ENCODE measurements around the gene PBLD.
A peak's percentile ranks its signal among the peaks of the same experiment; 100 is the strongest.

Gene PBLD

DNA sequence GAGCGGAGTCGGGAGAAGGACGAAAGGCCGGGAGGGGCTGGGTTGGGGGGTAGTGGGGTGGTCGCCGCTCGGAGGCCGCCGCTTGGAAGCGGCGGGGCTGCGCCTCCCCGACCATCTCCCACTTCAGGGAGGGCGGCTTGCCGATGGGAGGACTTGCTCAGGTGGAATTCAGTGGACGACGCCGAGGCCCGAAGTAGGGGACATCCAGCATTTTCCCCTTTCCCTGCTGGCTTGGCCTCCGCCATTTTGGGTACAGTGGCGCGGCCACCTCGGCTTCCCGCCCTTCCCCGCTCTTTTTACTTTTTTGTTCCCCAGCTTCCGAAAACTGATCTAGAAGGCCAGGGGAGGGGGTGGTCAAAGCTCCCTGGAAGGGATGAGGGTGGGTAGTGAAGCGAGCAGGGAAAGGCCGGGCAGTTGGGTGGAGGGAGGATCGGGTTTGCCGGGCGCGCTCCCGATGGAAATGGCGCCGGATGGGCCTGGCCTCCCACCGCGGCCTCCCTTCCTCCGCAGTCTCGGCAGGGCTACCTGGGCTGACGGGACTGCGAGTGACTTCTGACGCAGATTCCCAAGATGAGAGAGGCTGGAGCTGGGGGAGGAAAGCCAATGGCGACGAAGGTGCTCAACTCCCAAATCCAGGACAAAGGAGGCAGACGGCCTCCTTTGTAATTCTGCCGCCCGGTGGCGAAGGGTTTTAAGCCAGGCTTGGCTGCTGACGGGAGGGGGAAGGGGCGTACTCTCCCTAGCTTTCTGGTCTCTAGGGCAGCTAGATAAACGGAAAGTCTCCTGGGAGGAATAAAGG is at the start of gene PBLD:
TSS of gene PBLD (minus strand) at position 670 of the 799 bp plus-strand sequence. CDS start 26,084 bp downstream, outside the sequence.
- peak; percentile 65 for DNase-seq (ENCODE audit: low spot score)

DNA sequence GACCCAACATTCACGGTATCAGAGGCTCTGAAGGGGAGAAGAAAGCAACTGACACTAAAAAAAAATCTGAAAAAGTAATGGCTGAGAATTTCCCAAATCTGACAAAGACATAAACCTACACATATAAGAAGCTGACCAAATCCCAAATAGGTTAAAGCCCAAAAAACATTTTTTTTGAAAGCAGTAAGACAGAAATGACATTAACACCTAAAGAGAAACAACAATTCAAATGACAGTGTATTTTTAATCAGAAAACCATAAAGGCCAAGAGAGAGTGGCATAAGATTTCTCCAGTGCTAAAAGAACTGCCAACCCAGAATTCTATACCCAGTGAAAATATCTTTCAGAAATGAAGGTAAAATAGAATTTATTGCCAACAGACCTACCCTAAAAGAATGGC is 38.9 kb upstream of the PBLD start:
- no peak for DNase-seq (ENCODE audit: low spot score)

DNA sequence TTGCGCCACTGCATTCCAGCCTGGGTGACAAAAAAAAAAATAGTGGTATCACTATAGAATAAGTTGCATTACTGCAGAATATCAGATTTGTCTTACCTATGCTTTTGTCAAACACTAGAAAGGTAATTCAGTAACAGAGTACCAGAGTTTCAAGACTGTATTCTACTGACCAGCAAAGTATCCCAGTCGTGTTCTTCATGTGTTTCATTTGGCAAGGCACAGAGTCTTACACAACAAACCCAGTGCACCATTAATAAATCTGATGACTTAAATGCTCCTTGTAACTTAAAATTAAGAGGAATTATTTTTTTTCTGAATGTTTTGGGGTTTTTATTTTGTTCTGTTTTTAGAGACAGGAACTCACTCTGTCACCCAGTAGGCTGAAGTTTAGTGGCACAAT is 34.4 kb upstream of the PBLD start:
- no peak for DNase-seq (ENCODE audit: low spot score)

DNA sequence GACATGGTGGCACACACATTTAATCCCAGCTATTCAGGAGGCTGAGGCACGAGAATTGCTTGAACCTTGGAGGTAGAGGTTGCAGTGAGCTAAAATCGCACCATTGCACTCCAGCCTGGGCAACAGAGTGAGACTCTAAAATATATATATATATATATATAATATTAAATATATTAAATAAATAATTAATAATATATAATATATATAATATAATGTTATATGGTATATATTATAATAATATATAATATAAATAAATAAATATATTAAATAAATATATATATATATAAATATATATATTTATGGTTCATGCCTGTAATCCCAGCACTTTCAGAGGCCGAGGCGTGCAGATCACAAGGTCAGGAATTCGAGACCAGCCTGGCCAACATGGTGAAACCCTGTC is 33.9 kb upstream of the PBLD start:
- no peak for DNase-seq (ENCODE audit: low spot score)

DNA sequence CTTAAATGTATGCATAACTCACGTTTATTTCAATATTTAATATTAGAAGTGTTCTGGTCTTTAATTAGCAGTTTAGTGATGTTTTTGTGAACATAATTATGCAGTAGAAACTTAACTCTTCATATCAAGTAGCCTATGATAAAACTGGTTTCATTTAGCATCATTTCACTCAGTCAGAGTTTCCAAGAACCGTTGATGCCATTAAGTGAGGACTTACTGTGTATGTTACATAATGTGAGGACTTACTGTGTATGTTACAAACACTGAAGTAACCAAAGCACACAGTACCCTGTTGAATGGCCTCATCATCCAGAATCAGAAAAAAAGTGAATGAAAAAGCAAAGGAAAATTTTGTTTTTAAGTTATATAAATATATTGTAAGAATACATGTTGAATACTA is 32.9 kb upstream of the PBLD start:
- no peak for DNase-seq (ENCODE audit: low spot score)

DNA sequence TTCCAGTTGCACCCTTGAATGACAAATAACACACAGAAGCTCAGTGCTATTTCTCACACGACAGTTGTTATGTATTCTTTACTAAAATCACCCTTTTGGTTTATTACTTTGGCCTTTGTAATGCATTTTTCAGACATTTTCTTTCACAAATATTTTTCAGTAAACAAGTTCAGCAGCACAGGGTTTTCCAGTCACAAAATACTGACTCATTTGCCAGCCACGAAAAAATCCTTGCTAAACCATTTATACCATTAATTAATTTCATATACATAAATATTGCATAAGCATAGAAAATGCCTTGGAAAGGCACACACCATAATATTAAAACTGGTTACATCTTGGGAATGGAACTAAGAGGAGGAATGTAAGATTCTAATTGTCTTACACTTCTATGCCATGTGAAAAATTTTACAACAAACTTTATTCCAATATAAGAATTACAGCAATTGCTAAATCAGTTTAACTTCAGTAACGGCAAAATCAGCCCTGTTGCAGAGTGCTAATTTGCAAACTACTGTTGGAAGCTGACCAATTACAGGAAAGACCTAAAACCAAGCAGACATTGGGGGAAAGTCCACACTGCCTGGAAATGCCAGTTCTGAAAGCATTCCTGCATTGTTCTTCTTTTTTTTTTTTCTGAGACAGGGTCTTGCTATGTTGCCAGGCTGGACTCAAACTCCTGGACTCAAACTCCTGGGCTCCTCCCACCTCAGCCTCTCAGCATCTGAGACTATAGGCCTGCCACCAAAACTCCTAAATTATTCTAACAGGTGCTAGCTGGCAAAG is 31.6 kb upstream of the PBLD start:
- no peak for DNase-seq (ENCODE audit: low spot score)

DNA sequence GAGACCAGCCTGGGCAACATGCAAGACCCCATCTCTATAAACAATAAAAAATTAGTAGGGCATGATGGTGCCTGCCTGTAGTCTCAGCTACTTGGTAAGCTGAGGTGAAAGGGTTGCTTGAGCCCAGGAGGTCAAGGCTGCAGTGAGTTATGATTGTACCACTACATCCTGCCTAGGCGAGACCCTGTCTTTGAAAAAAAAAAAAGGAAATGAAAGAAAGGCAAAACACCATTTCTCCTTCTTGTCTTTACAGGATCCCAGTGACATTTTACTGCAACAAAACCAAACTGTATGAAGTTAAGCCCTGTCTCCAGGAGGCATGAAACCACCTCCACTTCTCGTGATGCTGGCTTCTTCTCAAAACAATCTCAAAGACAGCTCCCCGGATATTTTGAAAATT is 29.9 kb upstream of the PBLD start:
- no peak for DNase-seq (ENCODE audit: low spot score)

DNA sequence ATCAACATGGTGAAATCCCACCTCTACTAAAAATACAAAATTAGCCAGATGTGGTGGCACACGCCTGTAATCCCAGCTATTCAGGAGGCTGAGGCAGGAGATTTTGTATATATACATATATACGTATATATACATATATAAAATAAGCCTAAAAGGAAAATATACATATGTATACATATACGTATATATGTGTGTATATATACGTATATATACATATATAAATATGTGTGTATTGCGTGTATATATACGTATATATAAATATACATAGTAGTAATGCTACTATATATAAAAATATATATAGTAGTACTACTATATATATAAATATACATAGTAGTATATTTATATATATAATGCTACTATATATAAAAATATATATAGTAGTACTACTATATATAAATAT is 26.5 kb upstream of the PBLD start:
- DNase-seq (ENCODE audit: low spot score): no peak

DNA sequence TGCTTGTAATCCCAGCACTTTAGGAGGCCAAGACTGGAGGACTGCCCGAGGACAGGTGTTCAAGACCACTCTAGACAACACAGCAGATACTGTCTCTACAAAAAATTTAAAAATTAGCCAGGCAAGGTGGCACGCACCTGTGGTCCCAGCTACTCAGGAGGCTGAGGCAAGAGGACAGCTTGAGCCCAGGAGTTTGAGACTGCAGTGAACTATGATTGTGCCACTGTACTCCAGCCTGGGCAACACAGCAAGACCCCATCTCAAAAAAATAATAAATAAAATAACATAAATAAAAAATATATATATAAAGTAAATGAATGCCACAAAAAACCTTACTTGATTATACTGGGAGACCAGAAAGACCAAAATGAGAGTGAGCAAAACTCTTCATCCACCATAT is 20.8 kb upstream of the PBLD start:
- no peak for DNase-seq (ENCODE audit: low spot score)

DNA sequence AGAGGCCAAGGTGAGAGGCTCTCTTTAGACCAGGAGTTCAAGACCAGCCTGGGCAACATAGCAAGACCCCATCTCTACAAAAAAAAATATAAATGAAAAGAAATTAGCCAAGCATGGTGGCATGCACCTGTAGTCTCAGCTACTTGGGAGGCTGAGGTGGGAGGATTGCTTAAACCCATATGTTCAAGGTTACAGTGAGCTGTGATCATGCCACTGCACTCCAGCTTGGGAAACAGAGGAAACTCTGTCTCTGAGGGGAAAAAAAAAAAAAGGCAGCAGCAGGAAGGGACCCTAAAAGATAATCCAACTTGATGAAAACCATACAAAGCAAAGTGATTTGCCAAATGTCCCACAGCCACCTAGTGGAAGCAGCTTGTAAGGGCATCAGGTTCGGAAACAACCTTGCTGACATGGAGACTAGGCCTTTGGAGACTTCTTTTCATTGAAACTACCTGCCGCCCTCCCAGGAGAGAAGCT is 15.6 kb upstream of the PBLD start:
- peak; percentile 62 for DNase-seq (ENCODE audit: low spot score)

DNA sequence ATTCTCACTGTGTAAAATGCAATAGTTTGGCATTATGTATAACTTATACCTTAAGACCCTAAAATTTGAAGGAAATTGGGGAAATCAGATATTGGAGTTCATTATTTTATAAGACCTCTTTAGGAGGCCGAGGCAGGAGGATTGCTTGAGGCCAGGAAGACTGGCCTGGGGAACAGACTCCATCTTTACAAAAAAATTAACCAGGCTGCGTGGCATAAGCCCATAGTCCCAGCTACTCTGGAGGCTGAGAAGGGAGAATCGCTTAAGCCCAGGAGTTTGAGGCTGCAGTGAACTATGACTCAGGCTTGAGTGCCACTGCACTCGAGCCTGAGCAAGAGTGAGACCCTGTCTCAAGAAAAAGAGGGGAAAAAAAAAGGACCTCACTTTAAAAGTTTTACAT is 14.0 kb upstream of the PBLD start:
- DNase-seq (ENCODE audit: low spot score): no peak

DNA sequence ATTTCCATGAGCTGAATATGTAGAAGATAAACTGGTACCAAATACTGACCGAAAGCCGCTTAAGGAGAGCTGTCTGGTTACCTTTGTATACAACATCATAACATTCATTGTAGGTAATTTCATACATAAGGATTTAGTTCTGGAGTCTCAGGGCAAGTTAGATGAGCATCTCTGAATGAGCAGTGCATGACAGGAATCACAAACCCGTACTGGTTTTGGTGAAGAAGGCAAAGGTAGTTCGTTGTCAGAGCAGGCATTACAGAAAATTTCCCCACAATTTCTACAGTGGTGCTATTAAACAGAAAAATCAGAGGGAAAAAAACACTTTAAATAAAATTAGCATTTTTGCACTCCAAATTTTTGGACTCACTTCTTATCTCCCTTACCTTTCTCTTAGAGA is 12.9 kb upstream of the PBLD start:
- no peak for DNase-seq (ENCODE audit: low spot score)

DNA sequence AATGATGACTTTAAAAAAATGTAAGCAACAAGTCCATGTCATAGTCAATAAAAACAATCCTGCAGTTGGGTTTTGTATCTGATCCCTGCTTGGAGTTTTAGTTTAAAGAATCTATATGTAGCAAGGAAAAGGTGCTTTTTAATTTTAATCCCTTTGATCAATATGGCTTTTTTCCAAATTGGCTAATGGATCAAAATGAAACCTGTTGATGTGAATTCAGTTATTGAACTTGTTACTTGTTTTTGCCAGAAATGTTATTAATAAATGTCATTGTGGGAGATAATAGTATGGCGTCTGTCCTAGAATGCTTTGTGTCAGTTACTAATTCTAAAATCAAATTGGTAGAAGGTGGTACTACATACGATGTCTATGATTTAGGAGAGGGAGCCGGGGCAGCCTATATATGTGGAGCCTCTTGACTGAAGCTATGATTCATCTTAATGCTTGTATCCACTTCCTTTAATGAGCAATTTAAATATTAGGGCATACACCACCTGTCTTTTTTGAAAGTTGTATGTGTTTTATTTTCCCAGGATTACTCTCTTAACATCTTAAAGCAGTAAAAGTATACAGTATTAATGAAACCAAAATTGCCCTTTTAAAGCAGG is 10.3 kb upstream of the PBLD start:
- DNase-seq (ENCODE audit: low spot score): no peak

DNA sequence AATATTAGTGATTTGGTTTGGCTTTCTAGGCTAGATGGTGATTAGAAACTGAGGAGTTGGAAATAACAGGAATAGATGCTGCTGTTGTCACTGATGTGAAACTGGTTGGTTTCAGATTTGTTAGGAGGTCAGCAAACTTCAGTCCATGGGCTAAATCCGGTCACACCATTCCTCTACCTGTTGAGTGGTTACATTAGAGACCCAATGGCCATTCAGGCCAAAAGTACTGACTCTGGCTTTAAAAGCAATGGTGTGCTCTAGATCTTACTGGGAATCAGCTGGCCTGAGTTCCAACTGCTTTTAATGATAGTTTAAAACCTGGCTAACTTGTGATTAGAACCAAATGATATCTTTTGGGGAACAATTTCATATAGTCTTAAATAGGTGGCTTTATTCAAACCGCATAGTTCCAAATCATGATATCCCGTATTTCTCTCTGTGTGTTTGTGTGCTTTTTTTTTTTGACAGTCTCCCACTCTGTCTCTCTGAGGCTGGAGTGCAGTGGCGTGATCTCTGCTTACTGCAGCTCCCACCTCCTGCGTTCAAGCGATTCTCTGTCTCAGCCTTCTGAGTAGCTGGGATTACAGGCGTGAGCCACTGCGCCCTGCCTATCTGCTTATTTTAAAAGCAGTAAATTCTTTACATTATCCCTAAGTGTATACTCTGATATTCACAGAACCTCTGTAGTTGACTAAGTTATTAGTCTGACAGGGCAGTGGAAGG is 7.8 kb upstream of the PBLD start:
- DNase-seq (ENCODE audit: low spot score): no peak

DNA sequence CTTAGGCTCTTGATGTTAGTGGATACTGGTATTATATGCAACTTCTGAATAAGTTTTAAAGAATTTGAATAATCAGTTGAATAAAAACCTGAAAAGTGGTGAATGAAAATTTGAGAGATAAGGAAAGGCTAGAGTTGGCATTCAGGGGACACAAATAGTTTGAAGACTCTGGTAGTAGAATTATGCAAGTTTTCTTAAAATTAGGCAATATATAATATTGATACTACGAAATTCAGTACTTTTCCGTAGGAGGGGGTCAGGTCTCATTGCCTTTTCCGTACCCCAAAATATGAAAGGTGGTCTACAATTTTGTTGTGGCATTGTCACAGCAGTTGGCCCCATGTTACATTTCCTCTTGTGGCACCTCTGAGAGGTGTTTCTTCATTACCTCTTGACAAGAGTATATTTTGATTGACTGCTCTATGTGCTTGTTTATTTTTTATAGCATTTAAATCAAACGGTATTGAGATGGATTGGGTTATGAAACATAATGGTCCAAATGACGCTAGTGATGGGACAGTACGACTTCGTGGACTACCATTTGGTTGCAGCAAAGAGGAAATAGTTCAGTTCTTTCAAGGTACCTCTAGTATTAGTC is 4.1 kb upstream of the PBLD start:
- no peak for DNase-seq (ENCODE audit: low spot score)

DNA sequence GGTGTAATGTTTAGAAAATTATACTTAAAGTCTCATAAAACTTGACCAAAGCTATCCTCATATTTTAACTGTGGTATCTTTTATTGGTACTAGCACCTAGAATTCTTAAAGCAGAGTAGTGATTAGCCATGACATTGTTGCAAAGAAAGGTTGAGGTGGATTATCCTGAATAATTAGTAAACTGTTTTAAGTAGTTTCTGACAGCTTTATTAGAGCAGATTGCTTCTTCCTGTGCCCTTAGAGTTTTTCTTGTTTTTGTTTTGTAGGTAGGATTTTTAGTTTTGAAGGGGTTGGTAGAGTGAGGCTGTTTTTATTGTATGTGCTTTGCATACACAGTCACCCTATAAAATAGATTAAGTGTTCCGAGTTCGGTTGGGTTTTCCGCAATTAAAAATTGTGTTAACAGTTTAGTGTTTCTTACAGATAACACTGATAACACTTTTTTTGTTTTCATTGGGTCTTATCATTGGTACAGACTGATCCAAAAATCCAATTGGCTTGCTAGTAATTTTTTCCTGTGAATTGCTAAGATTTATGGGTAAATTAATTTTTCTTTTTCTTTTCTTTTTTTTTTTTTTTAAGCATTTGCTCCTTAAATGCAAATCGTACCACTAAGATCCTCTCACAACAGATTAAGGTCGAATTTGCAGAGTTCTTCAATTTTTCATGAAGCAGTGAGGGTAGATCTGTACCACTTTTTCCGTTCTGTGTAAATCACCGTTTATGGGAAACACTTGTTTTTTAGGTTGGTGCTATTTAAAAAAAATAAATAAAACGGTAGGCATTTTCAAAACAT is 2.1 kb upstream of the PBLD start:
- DNase-seq (ENCODE audit: low spot score): no peak

DNA sequence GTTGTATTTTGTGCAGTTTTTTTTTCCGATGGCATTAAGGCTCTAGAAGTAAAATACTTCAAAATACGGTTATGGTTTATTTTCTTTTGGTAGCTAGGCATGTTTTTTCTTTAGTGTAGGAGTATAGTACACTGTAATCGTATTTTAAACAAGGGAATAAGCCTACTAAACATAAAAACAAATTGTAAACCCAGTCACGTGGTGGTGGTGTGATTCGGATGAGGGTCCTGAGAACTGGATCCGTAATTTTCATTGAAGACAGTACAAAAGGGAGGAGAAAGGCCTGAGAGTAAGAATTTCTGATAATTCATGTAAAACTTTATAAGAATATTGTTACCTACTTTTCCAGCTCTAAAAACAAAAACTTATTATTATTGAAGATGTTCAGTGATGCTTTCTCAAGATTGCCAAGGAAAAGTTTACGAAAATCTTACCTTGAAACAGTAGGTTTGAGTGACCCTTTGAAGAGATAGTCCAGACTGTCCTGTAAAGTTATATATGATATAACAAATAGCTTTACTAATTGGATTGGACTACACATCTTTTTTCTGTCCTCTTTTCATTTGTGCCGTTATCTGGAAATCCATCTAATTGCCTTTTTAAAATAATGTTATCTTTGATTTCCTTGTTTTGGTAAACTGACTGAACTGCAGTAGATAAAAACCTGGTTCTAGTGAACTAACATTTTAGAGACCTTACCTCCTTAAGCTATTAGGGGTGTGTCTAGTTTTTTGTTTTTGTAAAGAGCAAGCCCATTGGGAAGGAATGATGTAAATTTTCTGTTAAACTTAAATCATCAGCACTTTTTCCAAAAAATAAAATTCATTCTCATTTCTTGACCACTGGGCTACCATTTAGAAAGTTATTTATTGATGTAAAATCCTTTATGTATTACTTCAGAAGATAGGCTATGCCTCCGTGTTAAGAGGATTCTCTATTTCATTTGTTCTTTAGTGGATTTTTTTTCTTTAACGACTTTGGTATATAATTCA is 1.0 kb upstream of the PBLD start:
- no peak for DNase-seq (ENCODE audit: low spot score)

DNA sequence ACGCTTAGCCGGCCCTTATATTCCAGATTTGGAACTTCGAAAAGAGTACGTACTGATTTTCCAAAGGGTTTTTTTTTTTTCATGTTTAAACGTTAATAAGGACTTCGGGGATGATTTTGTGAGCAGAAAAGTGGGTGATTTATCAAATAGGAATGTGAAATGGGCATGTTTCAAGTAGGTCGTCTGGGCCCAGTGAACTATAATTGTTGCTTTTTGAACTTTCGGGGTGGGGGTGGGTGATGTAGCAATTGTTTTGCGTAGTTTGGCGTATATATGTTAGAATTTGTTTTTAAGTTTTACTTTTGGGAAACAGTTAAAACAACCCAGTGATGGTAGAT is 299 bp upstream of the PBLD start:
- DNase-seq (ENCODE audit: low spot score): no peak

DNA sequence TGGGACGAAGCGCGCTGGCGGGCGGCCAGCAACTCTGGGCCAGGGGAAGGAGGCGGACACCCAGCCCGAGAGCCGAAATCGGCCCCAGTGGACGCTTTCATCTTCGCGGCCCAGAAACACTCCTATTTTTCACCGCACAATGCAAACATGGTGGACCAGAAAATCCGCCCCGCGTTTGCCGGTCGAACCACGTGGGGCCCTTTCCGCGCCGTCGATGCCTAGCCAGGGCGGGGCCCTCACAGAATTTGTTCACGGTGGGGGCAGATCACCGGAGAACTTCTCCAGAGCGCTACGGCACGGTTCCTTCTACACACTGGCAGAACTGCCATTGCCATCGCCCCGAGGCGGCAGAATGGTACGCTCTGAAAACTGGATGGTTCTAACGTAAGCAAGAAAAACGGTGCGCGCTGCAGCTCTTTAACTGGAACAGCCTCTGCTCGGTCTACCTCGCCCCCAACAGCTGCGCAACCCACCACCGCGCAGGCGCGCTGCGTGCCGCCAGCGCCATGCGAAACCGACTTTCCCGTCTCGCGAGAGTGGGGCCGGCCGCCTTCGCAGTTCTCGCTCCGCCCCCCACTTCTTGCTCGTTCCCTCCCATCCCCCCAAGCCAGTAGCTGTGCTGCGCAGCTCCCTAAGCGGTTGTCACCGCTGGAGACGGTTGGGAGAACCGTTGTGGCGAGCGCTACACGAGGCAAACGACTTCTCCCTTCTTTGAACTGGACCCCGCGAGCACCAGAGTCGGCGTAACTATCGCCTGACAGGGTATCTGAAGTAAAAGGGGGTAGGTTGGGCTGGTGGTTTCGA is 1.1 kb downstream of the PBLD start, which contains the start of gene HNRNPH3:
TSS of gene HNRNPH3 (plus strand) at position 610 of the 804 bp plus-strand sequence. CDS start 5,158 bp downstream, outside the sequence.
- DNase-seq (ENCODE audit: low spot score): peak; percentile 98

Data from hematopoietic multipotent progenitor cell treated with erythropoietin and hydrocortisone succinate and interleukin-3 and kit ligand, for 15 days (in vitro differentiated cells).